WERI-Rb-1 (cell line): ENCODE results near the gene NPM3.

Source experiments
- DNase-seq: peaks from one replicate; pipeline ENCODE4 v3.0.0-alpha.2; 2020
- H3K27ac ChIP-seq: fragments of 250-450 bp; sonication (Bioruptor Pico); 2 replicates; pipeline ENCODE4 v1.5.1; 2020; ENCODE audit warnings: mild to moderate bottlenecking, moderate library complexity
- H3K27me3 ChIP-seq: fragments of 250-450 bp; sonication (Bioruptor Pico); 2 replicates; pipeline ENCODE4 v1.5.1; 2021; ENCODE audit warnings: mild to moderate bottlenecking, low read depth, moderate library complexity; ENCODE audit not compliant: insufficient read depth, severe bottlenecking
- H3K36me3 ChIP-seq: fragments of 250-450 bp; sonication (Bioruptor Pico); 2 replicates; pipeline ENCODE4 v1.5.1; 2020; ENCODE audit warnings: mild to moderate bottlenecking, moderate library complexity
- H3K4me3 ChIP-seq: 2 replicates; pipeline ENCODE4 v1.5.1; 2011; ENCODE audit warnings: low read depth, mild to moderate bottlenecking, control low read depth, low read length
- H3K9me3 ChIP-seq: fragments of 250-450 bp; sonication (Bioruptor Pico); 2 replicates; pipeline ENCODE4 v1.5.1; 2021; ENCODE audit warnings: mild to moderate bottlenecking, moderate library complexity; ENCODE audit not compliant: severe bottlenecking
- TF ChIP-seq, protein P1 (sequence below): IDR thresholded peaks from 2 replicates; pipeline ENCODE4 v1.5.1; 2011; ENCODE audit warnings: low read depth, mild to moderate bottlenecking, control low read depth, inconsistent platforms, low read length

The NPM3 gene

DNA sequence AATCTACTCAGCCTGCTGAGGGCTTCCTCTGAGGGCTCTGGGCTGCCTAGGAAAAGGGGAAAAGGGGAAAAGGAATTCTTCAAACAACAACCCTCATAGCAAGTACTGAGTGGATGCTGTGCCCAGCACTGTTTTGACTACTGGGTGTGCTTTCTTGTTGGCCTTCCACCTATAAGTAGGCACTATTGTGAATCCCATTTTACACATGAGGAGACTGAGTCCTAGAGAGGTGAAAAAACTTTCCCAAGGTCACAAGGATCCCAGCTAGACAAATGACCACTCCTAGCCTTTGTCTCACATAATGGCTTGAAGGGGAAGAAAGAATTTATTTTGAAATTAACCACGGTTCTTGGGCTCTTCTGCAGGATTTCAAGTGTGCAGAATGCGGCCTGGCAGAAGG lies 24.4 kb downstream of the NPM3 start:
- no peak overlapping the region for H3K4me3 ChIP-seq
- peak overlapping the region; percentile 60; the same call in 1 of the 2 replicates for H3K27ac ChIP-seq
- DNase-seq = no peak
- H3K27me3 ChIP-seq = no peaks in the 10 kb centered on the region
- no peaks in the 10 kb centered on the region for H3K9me3 ChIP-seq
- H3K36me3 ChIP-seq = no peaks in the 10 kb centered on the region
- TF ChIP-seq, protein P1, sequence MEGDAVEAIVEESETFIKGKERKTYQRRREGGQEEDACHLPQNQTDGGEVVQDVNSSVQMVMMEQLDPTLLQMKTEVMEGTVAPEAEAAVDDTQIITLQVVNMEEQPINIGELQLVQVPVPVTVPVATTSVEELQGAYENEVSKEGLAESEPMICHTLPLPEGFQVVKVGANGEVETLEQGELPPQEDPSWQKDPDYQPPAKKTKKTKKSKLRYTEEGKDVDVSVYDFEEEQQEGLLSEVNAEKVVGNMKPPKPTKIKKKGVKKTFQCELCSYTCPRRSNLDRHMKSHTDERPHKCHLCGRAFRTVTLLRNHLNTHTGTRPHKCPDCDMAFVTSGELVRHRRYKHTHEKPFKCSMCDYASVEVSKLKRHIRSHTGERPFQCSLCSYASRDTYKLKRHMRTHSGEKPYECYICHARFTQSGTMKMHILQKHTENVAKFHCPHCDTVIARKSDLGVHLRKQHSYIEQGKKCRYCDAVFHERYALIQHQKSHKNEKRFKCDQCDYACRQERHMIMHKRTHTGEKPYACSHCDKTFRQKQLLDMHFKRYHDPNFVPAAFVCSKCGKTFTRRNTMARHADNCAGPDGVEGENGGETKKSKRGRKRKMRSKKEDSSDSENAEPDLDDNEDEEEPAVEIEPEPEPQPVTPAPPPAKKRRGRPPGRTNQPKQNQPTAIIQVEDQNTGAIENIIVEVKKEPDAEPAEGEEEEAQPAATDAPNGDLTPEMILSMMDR = no peak

DNA sequence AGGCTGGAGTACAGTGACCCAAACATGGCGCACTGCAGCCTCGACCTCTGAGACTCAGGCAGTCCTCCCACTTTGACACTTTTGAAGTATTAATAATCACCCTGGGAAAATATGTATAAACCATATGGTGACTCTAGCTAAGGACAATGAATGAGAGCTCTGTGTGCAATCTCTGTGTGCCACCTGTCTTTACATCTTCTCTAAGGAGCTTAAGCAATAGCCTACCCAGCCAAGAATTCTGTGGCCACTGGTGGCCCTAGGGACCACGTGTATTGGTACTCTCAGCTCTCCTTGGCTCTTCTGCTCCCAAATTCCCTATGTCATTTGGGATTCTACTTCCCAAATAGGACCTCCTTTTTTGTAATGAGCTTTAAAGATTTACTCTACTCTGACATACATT lies 31.0 kb downstream of the NPM3 start:
- Histone ChIP-seq H3K4me3 (no peak overlapping the region), H3K27ac (no peak overlapping the region), H3K9me3 (no peaks in the 10 kb centered on the region), H3K36me3 (no peaks in the 10 kb centered on the region), H3K27me3 (no peaks in the 10 kb centered on the region)
- DNase-seq = peak; percentile 44
- TF ChIP-seq, protein P1 = no peak

DNA sequence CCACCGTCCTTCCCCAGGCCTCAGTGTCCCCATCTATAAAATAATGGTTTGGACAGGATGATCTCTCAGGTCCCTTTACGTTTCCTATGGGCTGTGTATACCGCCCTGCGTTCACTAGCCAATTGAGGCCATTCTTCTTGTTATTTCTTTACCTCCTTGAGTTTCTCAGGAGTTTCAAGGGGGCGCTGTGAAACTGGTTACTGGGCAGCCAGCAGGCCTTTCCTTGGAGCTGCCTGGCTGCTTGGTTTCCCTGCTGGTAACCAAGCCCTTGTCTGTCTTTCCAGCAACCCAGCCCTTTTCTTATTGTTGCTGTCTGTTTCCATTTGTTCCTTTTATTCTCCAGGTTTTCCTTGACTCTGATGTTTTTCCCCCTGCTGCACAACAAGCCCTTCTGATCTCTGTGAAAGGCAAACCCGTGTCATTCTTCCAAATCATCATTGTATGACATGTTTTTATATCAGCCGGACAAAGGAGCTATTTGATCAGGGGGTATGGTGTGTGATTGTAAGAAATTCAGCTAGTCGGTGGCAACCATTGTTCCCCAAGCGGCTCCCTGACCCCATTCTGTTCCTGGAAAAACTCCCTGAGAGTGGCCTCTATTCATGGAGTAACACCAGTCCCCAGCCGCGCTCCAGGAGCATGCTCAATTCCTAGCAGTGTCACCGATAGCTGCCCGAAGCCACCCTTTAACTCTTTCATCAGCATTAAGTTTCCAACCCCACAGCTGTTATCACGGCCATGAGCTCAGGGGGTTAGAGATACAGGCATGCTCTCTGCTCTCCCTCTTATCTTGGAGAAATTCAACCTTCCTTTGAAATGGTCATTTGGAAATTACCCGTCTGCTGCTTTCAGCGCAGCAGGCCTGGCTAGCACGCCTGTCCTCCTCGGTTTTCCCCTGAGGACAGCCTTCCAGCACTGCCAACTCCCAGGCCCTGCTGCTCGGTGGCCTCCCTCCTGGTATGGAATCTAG lies 33.9 kb downstream of the NPM3 start:
- Histone ChIP-seq H3K27me3 (no peaks in the 10 kb centered on the region), H3K4me3 (no peak overlapping the region), H3K9me3 (no peaks in the 10 kb centered on the region), H3K36me3 (no peaks in the 10 kb centered on the region), H3K27ac (0 out of 2 replicates have a peak overlapping the region, but pooled peaks have one; percentile 8)
- TF ChIP-seq, protein P1 = peak; percentile 48; the same call in 1 of the 2 replicates
- DNase-seq = peak; percentile 50

DNA sequence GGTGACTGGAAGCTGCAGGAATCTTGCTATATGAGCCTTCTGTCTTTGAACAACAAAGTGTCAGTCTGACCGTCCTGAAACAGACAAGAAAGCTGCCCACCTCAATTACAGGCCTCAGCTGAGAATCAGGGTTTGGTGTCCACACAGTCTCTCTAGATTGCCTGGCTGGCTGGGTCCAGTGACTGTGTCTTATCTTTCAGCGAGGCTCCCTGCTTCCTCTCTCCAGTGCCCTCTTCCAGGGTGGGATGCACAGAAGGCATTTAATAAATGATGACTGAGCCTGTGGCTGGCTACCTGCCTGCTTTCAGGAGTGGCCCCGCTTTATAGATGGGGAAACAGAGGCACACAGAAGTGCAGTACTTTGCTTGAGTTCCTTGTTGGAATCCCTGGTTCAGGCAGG lies 34.8 kb downstream of the NPM3 start:
- Histone ChIP-seq H3K36me3 (no peaks in the 10 kb centered on the region), H3K4me3 (no peak overlapping the region), H3K9me3 (no peaks in the 10 kb centered on the region), H3K27me3 (no peaks in the 10 kb centered on the region), H3K27ac (no peak overlapping the region)
- no peak for DNase-seq
- TF ChIP-seq, protein P1 = no peak

GRCh38 chr10:101745074-101745696 lies 38.1 kb downstream of the NPM3 start:
- no peaks in the 10 kb centered on the region for H3K9me3 ChIP-seq
- H3K27ac ChIP-seq = no peak overlapping the region
- no peak overlapping the region for H3K4me3 ChIP-seq
- no peak for DNase-seq
- no peaks in the 10 kb centered on the region for H3K27me3 ChIP-seq
- TF ChIP-seq, protein P1 = no peak
- H3K36me3 ChIP-seq = no peaks in the 10 kb centered on the region
